ENCODE data around the gene SGIP1.

Gene SGIP1

DNA sequence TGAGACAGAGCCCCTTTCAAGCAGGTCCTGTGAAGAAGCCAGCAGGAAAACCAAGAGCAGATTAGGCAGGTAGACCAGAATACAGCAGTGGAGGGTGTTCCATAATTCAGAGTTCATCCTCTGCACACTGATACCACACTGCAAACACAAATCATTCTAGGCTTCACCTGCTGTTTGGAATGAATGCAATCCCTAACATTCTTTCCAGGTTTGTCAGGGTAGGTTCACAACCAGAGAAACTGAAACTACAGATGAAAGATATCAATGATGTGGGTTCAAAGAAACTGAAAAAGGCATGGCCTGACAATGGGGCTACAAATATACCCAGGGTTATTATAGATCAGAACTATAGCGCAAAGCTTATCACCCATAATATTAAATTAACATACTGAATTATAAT, 8.9 kb upstream of the SGIP1 start:
- no peak for DNase-seq

DNA sequence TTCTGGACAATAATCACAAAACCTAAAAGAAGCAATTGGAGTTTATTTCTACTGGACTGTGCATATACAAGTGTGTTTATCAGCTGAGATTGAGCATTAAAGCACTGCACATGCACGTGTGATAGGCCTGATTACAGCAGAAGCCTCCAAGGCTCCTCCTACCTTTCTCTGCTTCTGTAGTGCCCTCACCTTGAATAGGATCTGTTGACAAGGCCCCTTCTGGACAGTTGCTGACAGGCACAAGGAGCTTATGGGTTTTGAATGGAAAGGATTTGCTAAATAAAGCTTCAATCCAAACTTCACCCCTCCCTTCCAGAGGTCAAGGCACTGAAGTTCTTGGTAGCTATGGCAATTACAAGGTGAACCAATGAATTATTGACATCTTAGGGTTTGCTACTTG, 7.9 kb upstream of the SGIP1 start:
- DNase-seq: no peak

DNA sequence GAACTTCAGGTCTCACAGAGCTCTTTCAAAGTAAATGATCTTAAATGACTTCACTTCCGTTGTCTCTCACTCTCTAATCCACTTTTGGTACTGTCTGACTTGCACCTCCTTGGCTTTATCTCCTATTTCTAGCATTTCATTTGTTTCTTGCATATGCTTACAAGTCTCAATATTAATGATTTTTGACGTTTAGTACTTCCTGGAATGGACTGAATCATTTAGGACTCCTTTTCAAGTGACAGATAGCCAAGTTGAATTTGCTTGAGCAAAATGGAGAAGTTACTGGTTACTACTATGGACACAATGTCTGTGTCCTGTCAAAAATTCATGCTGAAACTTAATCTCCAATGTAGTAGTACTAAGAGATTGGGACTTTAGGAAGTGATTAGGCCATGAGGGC, 7.0 kb upstream of the SGIP1 start:
- no peak for DNase-seq

DNA sequence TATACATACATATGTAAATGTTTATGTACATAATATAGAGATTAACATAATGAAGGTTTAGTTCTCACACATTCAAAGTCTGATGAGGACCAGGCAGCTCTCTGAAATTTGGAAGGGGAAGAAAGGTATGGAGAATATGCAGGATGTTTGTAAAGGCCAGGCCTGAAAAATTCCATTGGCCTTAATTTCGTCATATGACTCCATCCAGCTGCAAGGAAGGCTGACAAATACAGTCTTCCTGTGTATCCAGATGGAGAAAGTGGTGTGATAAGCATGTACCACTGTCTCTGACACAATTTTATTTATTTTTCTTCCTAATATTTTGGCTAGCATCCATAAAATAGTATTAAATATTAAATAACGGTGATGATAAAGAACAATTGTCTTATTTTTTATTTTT, 6.3 kb upstream of the SGIP1 start:
- no peak for DNase-seq

DNA sequence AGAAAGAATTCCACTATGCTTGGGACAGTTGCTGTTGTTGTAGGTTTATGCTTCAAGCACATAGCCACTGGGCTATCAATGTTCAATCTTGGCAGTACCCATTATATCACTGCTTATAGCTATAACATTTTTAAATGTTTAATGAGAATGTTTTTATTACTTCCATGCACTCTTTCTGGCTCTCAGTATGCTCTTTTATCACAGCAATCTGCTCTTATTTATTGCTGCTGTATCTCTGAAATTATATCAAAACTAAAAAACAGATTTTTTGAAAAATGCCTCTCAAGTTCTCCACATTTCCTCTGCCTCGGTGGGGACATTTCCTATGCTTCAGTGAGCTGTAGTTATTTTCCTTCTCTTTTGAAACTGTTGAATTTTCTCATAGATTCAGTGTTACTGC, 5.4 kb upstream of the SGIP1 start:
- DNase-seq: no peak

DNA sequence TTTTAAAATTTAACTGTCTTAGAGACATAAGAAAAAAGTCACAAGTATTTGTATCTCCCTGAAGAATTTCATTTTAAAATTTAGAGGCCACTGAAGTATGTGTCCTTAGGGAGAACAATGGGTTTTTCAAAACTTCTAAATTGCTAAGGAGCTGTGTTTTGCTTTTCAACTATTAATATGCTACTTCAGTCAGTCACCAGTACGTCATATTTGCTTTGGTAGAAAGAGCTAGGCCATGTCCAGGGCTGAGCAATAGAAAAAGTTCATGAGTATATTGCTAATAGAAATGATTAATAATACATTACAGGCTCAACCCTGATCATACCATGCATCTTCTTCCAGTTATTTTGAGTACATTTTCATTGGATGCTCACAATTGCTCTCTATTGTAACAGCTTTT, 1.7 kb upstream of the SGIP1 start:
- no peak for DNase-seq

DNA sequence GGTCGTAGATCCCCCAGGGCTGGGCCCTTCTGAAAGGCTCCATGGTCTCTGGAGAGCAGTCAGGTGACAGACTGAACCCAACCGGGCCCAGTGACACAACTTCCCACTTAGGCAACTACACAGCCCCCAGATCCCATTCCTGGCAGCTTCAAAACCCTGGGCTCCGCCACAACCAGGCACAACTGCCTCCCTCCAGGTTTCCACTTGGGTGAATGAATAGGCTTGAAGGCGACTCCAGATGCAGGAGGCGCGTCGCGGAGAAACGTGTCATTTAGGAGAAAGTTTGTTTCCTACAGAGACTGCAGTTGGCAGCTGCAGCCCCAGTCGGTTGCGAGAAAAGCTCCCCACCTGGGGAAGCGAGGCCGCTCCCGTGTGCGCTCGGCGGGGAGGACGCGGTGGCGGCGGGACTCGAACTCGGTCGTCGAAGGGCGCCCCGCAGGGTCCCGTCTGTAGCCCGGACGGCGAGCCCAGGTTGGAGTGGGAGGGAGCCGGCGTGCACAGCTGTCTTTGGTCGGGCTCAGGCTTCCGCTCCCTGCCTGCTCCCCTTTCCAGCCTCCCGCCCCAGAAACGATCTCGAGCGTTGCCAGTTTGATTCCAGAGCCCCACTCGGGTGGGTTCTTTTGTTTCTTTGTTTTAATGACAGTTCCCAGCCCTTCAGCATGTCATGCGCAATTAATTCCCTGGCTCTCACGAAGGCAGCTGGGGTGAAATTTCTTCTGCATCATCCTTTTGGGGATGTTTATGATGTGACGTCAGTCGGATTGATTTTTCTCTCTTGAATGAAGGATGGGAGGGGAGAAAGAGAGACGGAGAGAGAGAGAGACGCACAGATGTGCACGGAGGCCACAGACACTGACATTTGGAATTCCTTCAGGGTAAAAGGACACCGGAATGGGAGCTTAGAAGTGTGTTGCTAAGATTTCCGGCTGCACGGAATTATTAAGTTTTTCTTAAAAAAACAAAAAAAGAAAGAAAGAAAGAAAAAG, 862 bp upstream of the SGIP1 start:
- peak; percentile 81 for DNase-seq

DNA sequence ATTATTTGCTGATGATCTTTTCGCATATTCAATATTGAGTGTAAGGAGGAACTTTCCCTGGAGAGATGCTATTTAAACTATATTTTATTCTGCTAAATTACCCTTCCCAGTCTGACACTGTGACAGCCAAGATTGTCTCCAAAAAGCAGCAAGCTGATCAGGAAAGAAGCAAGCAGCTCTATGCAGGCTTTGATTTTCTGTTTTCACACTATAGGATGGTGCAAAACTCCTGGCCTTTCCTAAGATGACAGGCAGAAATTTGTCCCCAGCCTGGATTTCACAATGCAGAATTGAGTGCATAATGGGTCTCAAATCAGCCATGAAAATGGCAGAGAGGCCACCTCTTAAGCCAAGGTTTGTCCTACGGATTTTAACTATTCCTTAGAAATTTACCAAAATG, 1.1 kb downstream of the SGIP1 start:
- DNase-seq: no peak

DNA sequence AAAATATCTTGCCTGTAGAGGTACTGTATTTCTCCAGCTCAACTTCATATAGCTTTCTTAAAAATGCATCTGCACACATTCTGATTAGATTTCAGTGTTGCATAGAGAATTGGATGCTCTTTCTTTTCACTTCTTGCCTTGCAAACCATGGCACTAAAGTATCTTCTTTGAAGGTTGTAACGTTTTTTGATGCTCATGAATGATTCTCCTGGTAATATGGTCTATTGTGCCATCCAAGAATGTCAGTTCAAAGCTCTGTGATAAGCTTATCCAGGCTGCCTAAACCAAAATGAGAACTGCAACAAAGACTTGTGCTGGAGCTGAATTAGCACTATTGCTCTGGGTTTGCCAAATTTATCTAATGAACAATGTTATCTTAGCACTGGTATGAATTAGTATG, 1.9 kb downstream of the SGIP1 start:
- DNase-seq: no peak

DNA sequence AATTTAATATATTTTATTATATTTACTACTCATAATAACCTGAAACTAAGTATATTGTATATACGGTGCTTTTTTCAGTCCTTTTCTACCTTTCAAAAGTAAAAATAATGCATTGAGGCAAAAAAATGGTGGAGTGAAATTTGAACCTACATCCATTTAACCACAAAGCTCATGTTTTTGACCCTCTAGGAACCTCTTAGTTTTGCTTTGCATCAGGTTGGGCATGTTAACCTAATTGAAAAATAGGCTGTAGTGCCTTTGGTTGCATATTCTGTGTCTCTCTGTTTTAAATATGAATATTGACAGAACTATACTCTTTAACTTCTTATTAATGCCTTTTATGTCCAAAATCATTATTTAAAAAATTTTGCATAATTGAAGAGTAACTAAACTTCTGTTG, 3.8 kb downstream of the SGIP1 start:
- no peak for DNase-seq

DNA sequence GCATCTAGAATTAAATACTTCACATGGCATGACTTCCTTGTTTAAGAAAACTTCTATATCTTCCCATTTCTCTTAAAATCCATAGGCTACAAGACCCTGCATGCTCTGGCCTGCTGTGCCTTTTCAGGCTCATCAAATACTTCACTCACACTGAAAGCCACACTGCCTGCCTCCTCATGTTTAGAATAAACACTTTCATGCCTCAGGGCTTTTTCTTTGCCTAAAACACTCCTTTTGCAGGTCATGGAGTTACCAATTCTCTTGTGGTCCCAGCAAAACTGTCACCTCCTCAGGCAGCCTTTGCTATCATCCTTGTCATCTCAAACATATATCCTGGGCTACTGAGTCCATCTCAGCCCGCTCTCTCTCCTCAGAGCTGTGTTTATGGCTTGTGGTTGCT, 5.5 kb downstream of the SGIP1 start:
- DNase-seq: no peak

DNA sequence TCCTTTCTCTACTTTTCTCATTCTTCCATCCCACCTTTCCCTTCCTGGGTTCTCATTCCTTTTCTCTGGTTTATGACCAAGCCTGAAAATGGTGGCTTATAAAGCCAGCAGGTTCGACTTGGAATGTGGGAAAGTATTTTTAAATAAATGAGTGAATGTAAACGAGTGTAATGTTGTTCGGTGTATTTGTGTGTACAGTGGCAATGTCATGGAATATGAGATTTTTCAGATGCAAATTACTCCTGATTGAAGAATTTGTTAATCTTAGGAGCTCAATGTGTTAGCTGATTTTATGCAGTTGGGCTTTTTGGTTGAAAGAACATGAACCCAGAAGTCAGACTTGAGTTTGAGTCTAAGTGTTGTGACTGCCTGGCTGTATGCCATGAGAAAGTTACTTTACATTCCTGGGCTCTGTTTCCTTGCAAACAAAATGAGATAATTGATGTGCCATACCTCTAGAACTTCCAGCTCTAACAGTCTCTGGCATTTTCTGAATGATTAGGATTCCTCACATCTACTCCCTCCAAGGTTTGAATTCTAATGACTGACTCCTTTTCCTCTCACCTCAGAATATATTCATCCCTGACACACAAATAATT, 6.6 kb downstream of the SGIP1 start:
- peak; percentile 92 for DNase-seq

DNA sequence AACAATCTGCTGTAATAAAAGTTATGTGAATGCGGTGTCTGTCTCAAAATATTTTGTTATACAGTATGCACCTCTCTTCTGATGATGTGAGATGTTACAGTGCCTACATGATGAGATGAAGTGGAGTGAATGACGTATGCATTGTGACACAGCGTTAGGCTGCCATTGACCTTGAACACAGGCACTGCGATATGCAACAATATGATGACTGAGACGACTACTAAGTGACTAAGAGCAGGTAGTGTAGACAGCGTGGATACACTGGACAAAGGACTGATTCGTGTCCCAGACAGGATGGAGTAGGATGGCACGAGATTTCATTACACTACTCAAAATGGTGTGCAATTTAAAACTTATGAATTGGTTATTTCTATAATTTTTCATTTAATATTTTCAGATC, 8.4 kb downstream of the SGIP1 start:
- DNase-seq: no peak

DNA sequence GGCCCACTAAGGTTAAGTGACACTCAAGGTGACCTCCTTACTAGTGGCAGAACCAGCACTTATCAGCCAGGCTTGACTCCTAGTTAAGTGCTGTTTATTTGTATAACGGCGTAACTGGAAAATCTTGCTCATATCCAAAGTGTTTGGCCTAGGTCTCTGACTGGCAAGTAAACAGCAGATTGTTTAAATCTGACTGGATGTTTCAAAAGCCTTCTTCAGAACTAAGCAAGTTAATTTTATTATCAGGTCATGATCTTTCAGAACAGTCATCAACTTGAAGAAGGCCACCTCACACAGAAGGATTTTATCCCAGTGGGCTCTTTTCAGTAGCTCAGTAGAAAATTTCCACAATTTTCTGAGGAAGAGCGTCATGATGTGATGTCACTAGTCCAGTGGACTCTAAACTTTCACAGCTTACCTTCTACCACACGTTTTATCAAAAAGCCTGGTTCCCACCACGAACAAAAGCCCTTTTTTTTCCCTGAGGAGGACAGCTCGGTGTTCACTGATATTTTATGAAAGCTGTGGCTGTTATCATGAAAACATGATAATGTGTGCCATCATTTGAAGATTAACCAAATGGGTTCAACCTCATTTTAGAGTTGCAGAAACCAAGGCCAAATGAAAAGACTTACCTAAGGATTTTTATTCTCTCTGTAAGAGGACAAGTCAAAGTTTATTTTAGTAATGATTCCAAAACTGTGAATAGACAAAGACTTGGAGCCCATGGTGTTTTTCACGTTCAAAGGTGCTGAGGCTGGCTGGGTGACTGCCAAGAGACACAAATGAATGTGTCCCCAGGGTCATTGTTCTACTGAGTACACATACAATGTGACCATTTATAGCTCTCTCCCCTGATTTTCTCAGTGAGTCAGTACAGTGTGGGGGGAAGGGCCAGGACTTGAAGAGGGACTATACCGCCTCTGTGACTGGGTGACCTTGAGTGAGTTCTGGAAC, 9.1 kb downstream of the SGIP1 start:
- peak; percentile 36 for DNase-seq

DNA sequence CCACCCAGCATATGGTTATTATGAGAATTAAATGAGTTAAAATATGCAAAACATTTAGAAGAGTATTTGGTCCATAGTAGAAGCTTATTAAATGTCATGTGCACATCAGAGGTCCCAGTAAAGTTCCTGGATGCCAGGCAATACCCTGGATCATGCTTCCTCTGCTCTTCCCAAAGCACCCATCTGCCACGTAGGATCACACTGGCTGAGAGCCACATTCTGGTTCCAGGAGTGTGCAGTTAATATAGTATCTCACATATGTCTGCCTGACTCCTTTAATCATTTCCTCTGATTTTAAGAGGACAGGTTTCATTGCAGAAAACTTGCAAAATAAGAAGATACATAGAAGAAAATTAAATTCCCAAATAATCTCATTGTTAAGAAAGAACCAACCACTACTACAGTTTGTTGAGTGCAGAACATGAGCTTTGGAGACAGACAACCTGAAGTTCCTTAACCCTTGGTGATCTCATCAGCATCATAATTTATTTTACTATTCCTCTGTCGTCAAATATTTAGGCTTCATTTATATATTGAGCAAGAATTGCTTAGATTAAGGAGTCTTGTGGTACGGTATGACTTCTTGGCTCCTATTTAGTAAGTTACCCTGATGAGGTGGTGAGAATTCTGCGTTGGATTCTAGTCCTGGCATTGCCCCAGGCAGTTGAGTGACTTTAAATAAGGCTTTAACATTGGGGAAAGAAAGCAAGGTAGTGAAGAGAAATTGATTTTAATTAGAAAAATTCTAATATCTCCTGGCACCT, 12.3 kb downstream of the SGIP1 start:
- no peak for DNase-seq

DNA sequence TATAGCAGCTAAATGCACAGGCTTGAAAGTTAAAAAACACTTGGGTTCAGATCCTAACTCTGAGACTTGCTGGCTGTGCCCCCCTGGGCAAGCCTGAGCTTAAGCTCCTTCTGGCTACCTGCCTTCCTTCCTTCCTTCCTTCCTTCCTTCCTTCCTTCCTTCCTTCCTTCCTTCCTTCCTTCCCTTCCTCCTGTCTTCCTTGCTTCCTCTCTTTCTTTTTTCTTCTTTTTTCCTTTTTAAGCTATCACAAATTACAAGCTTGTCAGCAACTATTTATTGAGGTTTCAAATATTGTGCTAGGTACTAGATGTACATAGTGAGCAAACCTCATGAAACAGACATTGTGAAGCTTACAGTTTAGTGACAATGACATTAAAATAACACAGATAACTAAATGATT, 15.1 kb downstream of the SGIP1 start:
- no peak for DNase-seq

DNA sequence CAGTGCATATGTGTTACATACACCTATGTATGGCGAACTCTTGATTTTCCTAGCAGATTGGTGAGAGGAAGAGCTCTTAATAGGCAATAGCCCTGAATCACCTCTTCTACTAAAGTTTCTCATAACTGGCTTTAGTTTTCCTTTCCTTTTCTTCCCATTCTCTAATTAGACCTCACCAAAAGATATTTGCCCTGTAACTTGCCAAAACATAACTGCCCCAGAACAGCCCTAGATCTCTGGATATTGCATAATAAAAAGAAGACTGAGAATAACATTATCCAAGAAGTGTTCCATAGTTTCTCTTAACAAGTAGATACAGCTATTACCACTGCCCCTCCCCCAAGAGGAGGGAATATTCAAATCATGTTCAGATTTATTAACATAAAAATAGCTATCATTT, 16.3 kb downstream of the SGIP1 start:
- DNase-seq: no peak

DNA sequence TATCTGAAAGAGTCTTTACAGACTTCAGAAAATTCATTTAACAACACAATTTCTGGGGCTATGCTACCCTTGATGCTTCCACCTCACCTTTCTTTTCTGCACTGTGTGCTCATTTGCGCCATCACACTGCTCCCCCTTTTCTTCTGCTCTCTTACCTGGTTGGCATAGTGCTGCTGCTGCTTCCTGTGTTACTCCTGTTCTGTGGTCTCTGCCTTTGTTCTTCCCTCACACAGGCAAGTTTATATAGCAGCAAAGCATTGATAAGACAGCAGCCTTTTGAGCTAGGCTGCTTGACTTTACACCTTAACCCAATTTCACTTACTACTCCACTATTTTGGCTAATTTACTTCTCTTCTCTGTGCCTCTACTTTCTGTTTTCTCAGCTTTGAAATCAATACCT, 18.3 kb downstream of the SGIP1 start:
- no peak for DNase-seq

DNA sequence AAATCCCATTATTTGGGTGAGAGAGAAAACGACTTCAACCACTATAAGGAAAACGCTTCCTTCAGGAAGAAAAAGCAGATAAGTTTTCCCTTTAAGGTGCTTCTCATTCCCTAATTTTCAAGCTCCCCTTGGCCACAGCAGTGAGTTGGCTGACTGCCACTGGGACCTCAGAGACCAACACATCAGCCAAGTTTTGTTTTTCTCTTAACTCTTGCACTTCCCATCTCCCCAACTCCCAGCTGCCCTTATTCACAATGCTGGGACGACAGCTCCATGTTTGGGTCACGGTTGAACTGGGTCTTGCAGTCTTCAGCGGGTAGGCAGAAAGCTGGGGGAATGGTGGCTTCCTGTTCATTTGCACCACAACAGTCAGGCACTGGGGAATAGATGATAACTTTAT, 18.9 kb downstream of the SGIP1 start:
- no peak for DNase-seq

DNA sequence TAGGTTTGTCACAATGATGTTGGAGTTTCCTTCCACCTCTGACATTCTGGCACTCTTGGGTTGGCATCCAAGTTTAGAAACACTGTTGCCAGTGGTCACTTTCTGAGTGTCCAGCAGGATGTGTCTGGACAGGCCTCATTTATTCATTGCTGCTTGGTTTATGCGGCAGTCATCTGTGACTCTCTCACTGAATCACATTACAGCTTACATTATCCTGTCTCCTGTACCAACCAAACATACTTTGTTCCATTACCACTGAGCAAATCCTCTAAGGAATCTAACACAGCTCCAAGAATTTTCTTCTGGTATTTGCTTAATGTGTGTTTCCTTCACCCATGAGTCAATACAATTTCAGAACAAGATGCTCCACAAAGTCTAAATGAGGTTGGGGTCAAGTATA, 19.9 kb downstream of the SGIP1 start:
- DNase-seq: no peak

DNA sequence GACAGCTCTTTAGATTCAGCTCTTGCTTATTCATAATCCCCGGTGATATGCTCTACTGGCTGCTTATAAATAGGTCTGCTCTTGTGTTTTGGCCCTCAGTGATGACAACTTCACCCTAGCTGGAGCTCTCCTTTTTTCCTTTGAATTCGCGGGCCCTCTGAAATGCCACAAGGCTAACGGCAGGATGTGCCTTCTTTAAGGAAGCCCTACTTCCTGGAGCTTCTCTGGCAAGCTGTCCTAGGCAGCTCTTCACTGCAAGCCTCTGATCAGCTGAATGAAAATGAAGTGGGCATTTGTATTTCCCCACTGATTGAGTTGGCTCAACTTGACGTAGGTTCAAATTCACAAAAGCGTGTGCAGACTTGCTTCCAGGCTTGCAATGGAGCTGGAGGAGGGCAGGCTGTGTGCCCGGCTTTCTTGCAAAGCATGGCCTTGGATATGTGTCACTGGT, 22.2 kb downstream of the SGIP1 start:
- DNase-seq: no peak

DNA sequence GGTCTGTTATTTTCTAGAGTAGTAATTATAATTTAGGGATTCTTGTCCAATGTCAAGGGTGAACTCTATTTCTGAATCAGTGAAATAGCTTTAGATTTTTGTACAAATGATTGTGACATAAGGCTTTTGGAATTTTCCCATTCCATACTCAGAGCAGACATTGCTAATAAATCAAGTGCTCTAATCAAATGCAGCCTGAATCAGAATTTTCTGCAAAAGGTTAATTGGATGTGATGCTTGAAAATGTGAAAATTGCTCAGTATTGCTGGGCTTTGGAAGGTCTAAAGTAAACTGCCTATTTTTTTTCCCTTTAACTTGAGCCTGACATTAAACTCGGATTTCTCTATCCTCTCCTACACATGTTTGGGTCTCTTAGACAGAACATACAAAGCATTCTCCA, 23.2 kb downstream of the SGIP1 start:
- no peak for DNase-seq

DNA sequence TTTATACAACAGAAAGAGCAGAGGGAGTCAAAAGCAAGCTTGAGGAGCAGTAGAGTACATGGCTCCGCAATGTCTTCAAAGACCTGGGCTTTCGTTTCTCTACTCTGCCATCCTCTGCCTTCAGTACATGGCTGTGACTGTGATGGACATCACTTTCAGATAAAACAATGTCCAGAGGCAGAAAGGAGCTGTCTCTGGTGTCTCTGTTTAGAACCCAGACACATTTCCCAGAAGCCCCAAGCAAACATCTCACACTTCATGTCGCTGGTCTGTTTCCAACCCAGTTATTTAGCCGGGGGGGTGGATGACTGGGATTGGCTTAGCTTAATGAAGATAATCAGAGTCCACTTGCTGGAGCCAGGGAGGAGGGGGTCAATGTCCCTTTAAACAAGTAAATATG, 25.6 kb downstream of the SGIP1 start:
- no peak for DNase-seq
